RKO (cell line): ENCODE results near the gene DNAH17.

Experiments used
- DNase-seq: peaks from one replicate; pipeline ENCODE4 v3.0.0-alpha.2; 2016; ENCODE audit warnings: low spot score

The DNAH17 gene

DNA sequence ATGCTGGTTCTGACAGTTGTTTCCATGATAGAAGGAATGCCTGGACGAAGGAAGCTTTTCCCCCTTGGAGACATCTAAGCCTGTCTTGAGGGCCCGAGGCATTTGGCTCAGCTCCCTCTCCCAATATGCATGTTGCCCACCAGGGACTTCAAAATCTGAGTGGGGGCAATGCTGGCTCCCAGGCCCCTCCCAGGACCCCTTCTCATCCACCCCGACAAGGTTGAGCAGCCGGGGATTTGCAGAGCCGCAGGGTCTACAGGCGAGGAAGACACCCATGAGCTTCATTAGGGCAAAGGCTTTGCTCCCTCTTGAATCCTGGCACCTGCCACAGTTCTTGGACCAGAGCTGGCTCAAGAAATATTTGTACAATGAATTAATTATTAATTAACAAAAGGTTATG is 25.1 kb upstream of the DNAH17 start:
- no peak for DNase-seq

GRCh38 chr17:78601577-78602190 is 24.5 kb upstream of the DNAH17 start:
- DNase-seq: no peak

GRCh38 chr17:78600181-78600721 is 23.1 kb upstream of the DNAH17 start:
- peak; percentile 41 for DNase-seq

DNA sequence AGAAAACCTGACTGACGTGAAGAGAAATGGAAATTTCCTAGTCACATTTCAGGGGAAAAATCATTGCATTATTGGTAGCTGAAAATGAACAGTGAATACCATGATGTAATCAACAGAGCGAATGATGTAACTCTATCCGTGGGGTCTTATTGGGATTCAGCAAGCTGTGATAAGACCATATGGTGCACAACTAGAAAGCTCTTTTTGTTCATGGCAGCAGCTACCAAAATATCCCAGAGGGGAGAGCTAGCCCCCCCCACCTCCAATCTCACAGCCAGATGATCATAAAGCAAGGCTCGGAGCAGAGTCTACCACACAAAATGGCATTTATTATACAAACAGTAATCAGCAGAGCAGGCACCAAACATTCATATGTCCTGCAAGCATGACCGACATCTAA is 22.2 kb upstream of the DNAH17 start:
- DNase-seq: no peak

GRCh38 chr17:78598013-78598471 is 20.8 kb upstream of the DNAH17 start:
- DNase-seq: no peak

GRCh38 chr17:78596871-78597764 is 19.9 kb upstream of the DNAH17 start:
- no peak for DNase-seq

GRCh38 chr17:78595135-78595810 is 18.1 kb upstream of the DNAH17 start:
- DNase-seq: no peak

- no peak for DNase-seq
Observed at GRCh38 chr17:78592991-78593329, 15.8 kb upstream of the DNAH17 start.

GRCh38 chr17:78591263-78591671 is 14.1 kb upstream of the DNAH17 start:
- no peak for DNase-seq

DNA sequence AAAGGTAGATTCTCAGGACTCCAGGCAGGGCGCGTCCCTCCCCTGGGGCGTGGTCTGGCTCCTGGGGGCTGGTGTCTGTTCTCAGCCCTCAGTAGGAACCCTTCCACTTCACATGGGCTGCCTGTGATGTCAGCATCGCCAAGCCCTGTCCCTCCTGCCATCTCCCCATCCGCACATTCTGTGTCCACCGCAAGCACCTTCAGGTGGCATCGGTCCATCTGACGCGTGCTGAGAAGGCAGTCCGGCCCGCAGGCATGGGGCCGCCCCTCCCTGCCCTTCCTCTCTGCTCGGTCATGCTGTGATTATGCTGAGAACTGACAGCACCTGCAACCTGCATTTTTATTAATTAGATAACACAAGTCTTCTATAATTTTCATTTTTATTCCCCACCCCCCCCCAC is 12.7 kb upstream of the DNAH17 start:
- no peak for DNase-seq

DNA sequence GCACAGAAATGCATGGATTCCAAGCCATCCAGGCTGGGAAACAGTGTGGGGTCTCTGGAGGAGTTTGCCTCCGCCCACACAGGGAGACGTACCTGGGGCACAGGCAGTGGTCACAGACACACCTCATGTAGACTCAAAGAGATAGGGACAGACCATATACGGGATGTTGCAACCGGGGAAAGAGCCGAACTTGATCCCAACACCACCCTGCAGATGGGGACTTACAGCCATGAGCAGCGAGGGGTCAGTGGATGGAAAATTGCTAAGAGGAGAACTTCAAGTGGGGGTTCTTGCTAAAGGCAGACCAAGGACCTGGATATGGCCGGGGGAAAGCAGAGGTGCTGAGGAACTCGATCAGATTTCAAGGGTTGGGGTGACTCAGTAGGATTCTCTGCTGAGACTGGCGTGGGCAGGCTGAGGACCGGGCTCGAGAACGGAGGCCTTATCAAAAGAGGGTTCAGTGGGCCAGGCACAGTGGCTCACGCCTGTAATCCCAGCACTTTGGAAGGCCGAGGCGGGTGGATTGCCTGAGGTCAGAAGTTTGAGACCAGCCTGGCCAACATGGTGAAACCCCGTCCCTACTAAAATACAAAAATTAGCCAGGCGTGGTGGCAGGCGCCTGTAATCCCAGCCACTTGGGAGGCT is 12.0 kb upstream of the DNAH17 start:
- DNase-seq: peak; percentile 24

- no peak for DNase-seq
Observed at GRCh38 chr17:78588258-78589030, 11.2 kb upstream of the DNAH17 start.

DNA sequence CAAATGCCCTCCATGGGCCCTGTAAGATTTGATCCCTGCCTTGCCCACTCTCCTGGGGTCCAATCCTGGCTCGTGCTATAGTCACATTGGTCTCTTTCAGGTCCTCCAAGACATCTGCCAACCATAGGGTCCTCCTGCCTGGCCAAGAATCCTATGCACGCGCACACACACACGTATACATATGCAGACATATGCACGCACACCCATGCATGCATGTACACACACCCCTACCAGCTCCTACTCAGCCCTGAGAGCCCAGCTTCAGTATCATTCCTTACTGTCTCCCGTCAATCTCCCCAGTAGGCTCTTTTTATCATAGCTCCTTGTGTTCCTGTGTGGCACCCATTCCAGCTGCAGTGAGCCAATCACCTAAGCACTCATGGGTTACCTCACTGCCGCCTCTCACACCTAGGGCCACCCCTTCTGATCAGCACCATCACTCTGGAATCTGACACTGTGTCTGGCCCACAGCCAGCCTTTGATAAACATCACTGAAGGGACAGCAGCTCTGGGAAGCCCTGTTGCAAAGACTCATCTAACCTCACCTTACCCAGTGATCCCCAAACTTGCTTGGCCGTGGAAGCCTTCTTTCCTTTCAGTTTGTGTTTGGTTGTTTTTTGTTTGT is 7.9 kb upstream of the DNAH17 start:
- DNase-seq: no peak

DNA sequence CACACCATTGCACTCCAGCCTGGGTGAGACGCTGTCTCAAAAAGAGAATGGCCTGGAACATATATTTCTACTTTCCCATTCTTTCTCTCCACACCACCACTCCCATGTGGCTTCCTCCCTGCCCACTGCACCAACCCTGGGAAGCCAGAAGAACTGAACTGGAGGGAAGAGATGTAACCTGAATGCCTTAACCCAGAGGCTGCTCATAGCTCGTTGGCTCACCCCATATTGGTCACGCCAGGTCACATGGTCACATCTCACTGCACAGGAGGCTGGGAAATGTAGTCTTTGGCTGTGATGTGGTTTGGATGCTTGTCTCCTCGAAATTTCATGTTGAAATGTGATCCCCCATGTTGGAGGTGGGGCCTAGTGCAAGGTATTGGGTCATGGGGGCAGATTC is 5.9 kb upstream of the DNAH17 start:
- no peak for DNase-seq

DNA sequence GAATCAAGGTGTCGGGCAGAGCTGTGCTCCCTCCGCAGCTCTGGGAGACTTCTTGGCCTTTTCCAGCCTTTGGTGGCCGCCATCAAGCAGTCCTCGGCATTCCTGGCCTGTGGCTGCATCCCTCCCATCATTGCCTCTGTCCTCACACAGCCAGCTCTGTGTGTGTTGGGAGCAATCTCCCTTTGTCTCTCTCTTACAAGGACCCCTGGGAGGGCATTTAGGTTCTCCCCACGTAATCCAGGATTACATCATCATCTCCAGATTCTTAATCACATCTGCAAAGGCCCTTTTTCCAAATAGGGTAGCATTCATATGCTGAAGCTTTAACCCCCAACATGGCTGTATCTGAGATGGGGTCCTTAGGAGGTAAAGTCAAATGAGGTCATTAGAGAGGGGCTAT is 4.1 kb upstream of the DNAH17 start:
- DNase-seq: no peak

DNA sequence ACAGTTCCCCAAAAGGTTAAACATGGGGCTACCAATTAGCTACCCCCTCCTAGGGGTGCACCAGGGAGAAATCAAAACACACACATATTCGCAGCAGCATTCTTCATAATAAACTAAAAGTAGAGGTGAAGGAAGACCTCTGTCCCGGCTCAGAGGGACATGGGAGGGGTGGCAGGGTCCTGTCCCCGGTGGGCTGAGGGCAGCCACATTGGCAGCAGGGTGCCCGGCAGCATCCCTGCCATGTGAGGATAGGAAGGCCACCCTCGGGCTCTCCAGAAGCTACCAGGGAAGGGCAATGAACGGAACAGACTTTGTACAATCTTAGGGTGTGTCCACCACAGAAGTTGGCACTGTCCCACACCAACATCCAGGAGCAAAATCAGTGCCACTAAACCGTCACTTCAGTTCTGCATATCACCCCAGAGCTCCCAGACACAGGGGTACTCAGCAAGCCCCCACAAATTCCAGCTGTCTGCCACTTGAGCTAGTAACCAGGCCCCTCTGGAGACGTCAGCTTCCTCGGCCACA is 3.1 kb upstream of the DNAH17 start:
- no peak for DNase-seq

GRCh38 chr17:78576389-78577112 is 645 bp downstream of the DNAH17 start:
- DNase-seq: no peak

DNA sequence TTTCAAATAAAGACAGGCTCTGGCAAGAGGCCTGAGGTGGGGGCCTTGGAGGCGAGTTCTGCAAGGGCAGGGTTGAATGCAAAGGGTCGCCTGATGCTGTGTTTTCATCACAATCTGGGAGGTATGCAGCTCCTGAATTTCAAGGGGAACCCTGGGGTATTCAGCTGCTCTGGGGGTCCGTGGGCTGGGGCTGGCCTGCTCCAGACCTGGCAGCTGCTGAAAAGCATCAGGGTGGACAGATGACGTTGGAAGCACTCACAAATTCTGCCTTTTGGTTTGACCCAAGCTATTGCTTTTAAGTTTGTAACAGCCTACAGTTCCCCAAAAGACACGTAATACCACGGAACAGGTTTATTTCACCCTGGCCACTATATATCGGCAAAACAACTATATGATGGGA is 1.3 kb downstream of the DNAH17 start:
- no peak for DNase-seq

DNA sequence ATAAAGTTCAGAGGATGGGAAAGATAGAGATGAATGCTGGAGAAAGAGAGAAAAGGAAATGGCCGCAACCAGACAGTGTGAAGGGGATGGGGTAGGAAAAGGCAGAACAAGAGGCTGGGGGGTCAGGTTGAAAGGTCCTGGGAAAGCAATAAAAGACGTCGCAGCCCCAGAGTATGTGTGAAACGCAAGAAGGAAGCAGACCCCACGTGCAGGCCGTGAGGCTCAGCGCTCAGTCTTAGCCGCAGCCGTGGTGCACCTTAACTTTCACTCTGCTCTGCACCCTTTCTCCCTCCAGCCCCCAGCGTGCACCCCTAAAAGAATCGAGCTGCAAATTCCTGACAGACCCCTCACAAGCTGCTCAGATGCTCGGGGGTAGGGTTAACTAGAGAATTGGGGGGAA is 1.9 kb downstream of the DNAH17 start:
- DNase-seq: no peak

- DNase-seq: peak; percentile 35
Observed at GRCh38 chr17:78573955-78574354, 3.2 kb downstream of the DNAH17 start.
